HG02840 (cell line): ENCODE measurements around the gene SLC35A4.
"Not testable (repeated sequence)": the region's sequence is repeated elsewhere in the genome, so short reads cannot be mapped to it uniquely, and the experiment has no call there.

Source experiments
- ATAC-seq: cut with Tn5 transposase; IDR thresholded peaks from one replicate; pipeline ENCODE4 v1.9.1; 2021; ENCODE audit warnings: mild to moderate bottlenecking, moderate library complexity, moderate number of reproducible peaks; ENCODE audit not compliant: unreplicated experiment, low FRiP score

The SLC35A4 gene

GRCh38 chr5:140579188-140579747, 14.6 kb downstream of the SLC35A4 start:
- not testable (repeated sequence) for ATAC-seq

- no peak for ATAC-seq
These were observed 22.9 kb downstream of the SLC35A4 start for GRCh38 chr5:140587495-140587894.

DNA sequence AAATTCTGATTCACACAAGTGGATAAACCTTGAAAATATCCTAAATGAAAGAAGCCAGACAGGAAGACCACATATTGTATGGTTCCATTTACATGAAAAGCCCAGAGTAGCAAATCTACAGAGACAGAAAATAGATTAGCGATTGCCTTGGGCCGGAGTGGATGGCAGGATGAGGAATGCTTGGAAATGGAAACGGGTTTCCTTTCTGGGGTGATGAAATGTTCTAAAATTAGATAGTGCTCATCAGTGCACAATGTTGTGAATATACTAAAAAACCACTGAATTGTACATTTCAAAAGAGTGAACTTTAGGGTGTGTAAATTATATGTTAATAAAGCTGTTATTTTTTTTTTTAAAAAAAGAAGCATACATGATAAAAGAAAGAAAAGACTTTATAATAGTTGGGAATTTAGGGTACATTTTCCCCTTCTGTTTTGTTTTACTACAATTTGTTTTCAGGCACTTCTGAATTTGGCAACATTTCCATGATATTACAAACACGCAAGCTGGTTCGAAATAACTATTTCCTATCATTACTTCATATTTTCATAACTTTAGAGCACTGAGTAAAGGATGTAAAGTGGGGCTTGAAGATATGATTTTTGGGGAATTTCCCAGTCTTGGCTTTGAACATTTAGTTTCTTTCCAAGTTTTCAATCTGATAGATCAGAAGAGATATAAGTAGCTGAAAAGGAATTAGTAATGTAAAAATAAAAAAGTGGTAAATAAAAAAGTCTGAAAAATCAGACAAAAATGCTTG, 23.9 kb downstream of the SLC35A4 start:
- no peak for ATAC-seq

- no peak for ATAC-seq
These were observed 26.2 kb downstream of the SLC35A4 start for GRCh38 chr5:140590861-140591260.

- ATAC-seq = no peak
These were observed 27.2 kb downstream of the SLC35A4 start for GRCh38 chr5:140591747-140592372.

- not testable (repeated sequence) for ATAC-seq
These were observed 28.4 kb downstream of the SLC35A4 start for GRCh38 chr5:140593070-140593469.

GRCh38 chr5:140594169-140594568, 29.5 kb downstream of the SLC35A4 start:
- no peak for ATAC-seq

- ATAC-seq = no peak
These were observed 31.1 kb downstream of the SLC35A4 start for GRCh38 chr5:140595538-140596300.

DNA sequence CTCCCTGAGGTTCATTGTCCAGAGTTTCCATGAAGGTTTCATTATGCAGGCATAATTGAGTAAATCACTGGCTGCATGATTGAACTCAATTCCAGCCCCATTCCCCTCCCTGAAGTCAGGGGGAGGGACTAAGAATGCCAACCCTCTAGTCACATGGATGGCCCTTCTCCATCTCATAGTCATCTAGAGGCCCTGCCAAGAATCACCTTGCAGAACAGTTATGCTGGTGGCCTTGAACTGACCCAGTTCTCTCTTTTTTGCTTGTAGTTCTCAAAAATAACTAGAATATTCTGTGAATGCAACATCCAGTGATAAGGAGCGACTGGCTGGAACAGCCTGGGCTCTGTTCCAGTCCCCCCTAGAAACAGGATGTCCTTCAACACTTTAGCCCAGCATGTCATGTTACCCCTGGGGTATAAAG, 31.7 kb downstream of the SLC35A4 start:
- no peak for ATAC-seq

DNA sequence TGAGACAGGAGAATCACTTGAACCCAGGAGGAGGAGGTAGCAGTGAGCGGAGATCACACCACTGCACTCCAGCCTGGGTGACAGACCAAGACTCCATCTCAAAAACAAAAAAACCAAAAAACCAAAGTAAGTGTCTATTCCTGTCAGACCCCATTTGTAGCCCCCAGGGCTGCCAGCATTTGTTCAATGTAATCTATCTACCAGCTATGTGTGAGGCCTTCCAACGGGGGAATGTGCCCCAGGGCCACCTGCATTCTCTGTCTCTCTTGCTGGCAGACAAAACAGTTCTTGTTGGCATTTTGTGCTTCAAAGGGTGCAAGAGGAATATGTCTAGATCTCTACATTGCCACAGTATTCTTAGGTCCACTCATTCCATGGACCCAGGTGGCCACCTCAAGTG, 34.2 kb downstream of the SLC35A4 start:
- ATAC-seq = no peak

DNA sequence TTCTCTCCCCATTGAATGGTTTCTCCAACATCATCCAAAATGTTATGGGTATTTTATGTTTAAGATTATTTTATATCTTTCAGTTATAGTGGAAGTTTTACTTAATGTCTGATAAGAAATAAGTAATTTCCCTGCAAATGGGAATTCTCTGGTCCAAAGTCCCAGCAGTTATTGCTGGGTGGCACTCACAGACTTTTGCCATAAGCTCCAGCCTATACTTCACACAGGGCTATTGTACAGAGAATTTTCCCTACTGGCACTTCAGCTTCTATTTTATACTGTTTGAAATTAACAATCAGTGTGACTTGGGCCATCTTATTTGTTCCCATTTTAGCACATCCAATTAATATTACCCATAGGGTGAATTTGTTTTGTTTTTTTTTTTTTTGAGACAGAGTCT, 35.5 kb downstream of the SLC35A4 start:
- no peak for ATAC-seq

GRCh38 chr5:140602147-140602546, 37.5 kb downstream of the SLC35A4 start:
- ATAC-seq = no peak

DNA sequence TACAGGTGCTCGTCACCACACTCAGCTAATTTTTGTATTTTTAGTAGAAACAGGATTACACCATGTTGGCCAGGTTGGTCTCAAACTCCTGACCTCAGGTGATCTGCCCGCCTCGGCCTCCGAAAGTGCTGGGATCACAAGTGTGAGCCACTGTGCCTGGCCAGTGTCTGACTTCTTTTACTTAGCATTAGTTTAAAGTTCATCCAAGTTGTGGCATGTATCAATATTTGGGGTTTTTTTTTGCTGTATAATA, 38.7 kb downstream of the SLC35A4 start:
- not testable (repeated sequence) for ATAC-seq

DNA sequence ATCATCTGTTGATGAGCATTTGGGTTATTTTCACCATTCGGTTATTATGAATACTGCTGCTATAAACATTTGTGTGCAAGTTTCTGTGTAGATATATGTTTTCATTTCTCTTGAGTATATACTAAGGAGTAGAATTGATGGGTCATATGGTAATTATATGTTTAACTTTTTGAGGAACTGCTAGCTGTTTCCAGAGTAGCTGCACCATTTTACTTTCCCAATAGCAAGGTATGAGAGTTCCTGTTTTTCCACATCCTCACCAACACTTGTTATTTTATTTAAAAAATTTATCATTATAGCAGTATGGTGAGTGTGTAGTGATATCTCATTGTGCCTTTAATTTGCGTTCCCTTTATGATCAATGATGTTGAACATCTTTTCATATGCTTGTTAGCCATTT, 39.1 kb downstream of the SLC35A4 start:
- ATAC-seq = no peak

- no peak for ATAC-seq
These were observed 41.3 kb downstream of the SLC35A4 start for GRCh38 chr5:140605879-140606278.

- no peak for ATAC-seq
These were observed 42.4 kb downstream of the SLC35A4 start for GRCh38 chr5:140607031-140607430.

GRCh38 chr5:140608722-140609121, 44.1 kb downstream of the SLC35A4 start:
- no peak for ATAC-seq

GRCh38 chr5:140609126-140609525, 44.5 kb downstream of the SLC35A4 start:
- no peak for ATAC-seq

DNA sequence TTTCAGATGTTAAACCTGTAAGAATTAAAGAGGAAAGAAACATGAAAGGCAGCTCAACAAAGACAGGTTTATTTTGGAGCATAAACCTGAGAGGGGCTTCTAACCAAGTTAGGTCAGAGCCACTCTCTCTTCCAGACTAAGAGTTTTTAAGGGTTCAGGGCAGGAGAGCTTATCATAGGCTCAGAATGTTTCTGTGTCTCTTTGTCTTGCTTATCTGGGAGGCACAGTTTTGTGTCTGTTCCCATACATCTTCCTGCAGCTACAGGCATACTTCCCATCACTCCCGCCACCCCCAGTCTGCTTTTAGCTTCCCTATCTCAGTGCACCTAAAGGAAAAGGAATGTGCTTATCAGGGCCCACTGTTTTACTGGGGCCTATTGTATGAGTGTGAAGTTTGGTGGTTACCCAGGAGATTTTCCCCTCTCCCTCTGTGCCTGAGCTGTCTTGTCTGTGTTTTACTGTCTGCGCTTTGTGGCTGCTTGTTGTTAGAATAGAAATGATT, 46.4 kb downstream of the SLC35A4 start:
- ATAC-seq = no peak
